GM21737 (cell line): ENCODE results near the gene OR52E1.
"Not testable (repeated sequence)": the region's sequence is repeated elsewhere in the genome, so short reads cannot be mapped to it uniquely, and the experiment has no call there.

ENCODE experiments used
- ATAC-seq: cut with Tn5 transposase; IDR thresholded peaks from one replicate; pipeline ENCODE4 v1.9.1; 2021; ENCODE audit warnings: mild to moderate bottlenecking, moderate library complexity; ENCODE audit not compliant: unreplicated experiment

The OR52E1 gene

GRCh38 chr11:5069272-5069671, at the start of gene OR52E1:
OR52E1 (plus strand) TSS chr11:5069572.
- ATAC-seq = no peak

- no peak for ATAC-seq
These were observed 47.4 kb upstream of the OR52E1 start for GRCh38 chr11:5021996-5022395.

GRCh38 chr11:5036669-5037068, 32.7 kb upstream of the OR52E1 start:
- no peak for ATAC-seq

GRCh38 chr11:5037926-5038325, 31.4 kb upstream of the OR52E1 start:
- no peak for ATAC-seq

- ATAC-seq = no peak
These were observed 31.0 kb upstream of the OR52E1 start for GRCh38 chr11:5038341-5038740.

GRCh38 chr11:5040876-5041275, 28.5 kb upstream of the OR52E1 start:
- no peak for ATAC-seq

GRCh38 chr11:5042091-5042490, 27.3 kb upstream of the OR52E1 start:
- ATAC-seq = no peak

- no peak for ATAC-seq
These were observed 26.0 kb upstream of the OR52E1 start for GRCh38 chr11:5043380-5043779.

- no peak for ATAC-seq
These were observed 23.1 kb upstream of the OR52E1 start, which contains the start of gene OR52J3 for GRCh38 chr11:5046226-5046625. OR52J3 (plus strand) TSS chr11:5046526; CDS start chr11:5046526, 0 bp downstream.

GRCh38 chr11:5046754-5047330, 22.5 kb upstream of the OR52E1 start:
- ATAC-seq = no peak

GRCh38 chr11:5058679-5059078, 10.7 kb upstream of the OR52E1 start:
- not testable (repeated sequence) for ATAC-seq

- ATAC-seq = no peak
These were observed 10.0 kb upstream of the OR52E1 start, which contains the start of gene OR52E2 for GRCh38 chr11:5059391-5059790. OR52E2 (minus strand) TSS chr11:5059627; CDS start chr11:5059627, 0 bp downstream.

GRCh38 chr11:5065027-5065426, 4.3 kb upstream of the OR52E1 start:
- ATAC-seq = no peak

GRCh38 chr11:5071799-5072198, 2.4 kb downstream of the OR52E1 start:
- no peak for ATAC-seq

GRCh38 chr11:5081405-5081804, 12.0 kb downstream of the OR52E1 start:
- ATAC-seq = no peak

GRCh38 chr11:5083602-5084001, 14.2 kb downstream of the OR52E1 start:
- no peak for ATAC-seq

GRCh38 chr11:5088556-5088955, 19.2 kb downstream of the OR52E1 start:
- no peak for ATAC-seq

GRCh38 chr11:5090668-5091067, 21.3 kb downstream of the OR52E1 start:
- ATAC-seq = no peak

GRCh38 chr11:5092821-5093585, 23.6 kb downstream of the OR52E1 start:
- no peak for ATAC-seq

GRCh38 chr11:5096011-5096410, 26.6 kb downstream of the OR52E1 start:
- no peak for ATAC-seq

GRCh38 chr11:5102246-5102645, 32.9 kb downstream of the OR52E1 start:
- no peak for ATAC-seq

GRCh38 chr11:5103066-5103465, 33.7 kb downstream of the OR52E1 start:
- no peak for ATAC-seq
